Activated CD8-positive, alpha-beta T cell treated with anti-CD3 and anti-CD28 coated beads for 36 hours (primary cell): ENCODE measurements around the gene YJU2. TPM values are rescaled to one million over a fixed set of nuclear protein-coding genes. Genes with fewer than 3 reads are reported as not detected.
"Not testable (repeated sequence)": the region's sequence is repeated elsewhere in the genome, so short reads cannot be mapped to it uniquely, and the experiment has no call there.

Source experiments
- ATAC-seq: fragments of 200-7000 bp; cut with Tn5 transposase; one replicate; pipeline ENCODE4 v1.10.0; 2021; ENCODE audit warnings: mild to moderate bottlenecking, moderate library complexity
- CTCF ChIA-PET: fragments of 350-600 bp; sonication (Branson Sonifier 250); formaldehyde crosslinking; loops from one replicate; lab custom pipeline; 2021; ENCODE audit warnings: antibody characterized with exemption; lab: Charles Lee
- POLR2A ChIA-PET: fragments of 350-600 bp; sonication (Branson Sonifier 250); formaldehyde crosslinking; loops from one replicate; lab custom pipeline; 2021; ENCODE audit warnings: antibody characterized with exemption; lab: Charles Lee
- DNase-seq: peaks from one replicate; pipeline ENCODE4 v3.0.0-alpha.2; 2020
- H3K27ac Mint-ChIP-seq: one replicate; pipeline ENCODE4 v1.8.0; 2021; ENCODE audit warnings: mild to moderate bottlenecking, mixed read lengths
- H3K27me3 Mint-ChIP-seq: one replicate; pipeline ENCODE4 v1.8.0; 2021; ENCODE audit warnings: mixed read lengths
- H3K36me3 Mint-ChIP-seq: one replicate; pipeline ENCODE4 v1.8.0; 2021; ENCODE audit warnings: low read depth, mixed read lengths
- H3K4me1 Mint-ChIP-seq: one replicate; pipeline ENCODE4 v1.8.0; 2021; ENCODE audit warnings: low read depth, mixed read lengths
- H3K4me3 Mint-ChIP-seq: one replicate; pipeline ENCODE4 v1.8.0; 2021; ENCODE audit warnings: mild to moderate bottlenecking, moderate library complexity, mixed read lengths
- H3K9me3 Mint-ChIP-seq: one replicate; pipeline ENCODE4 v1.8.0; 2021; ENCODE audit warnings: mixed read lengths
- CTCF ChIP-seq: fragments of 200-600 bp; IDR thresholded peaks from one replicate; pipeline ENCODE4 v1.8.0; 2022; ENCODE audit warnings: antibody characterized with exemption, mild to moderate bottlenecking
- intact Hi-C: fragments of 100-400 bp; cut with micrococcal nuclease; formaldehyde crosslinking; loops from one replicate; pipeline ENCODE4 v1.10.0; 2022
- total RNA-seq, 2 experiments: library from RNA; stranded (reverse); gene quantifications; one replicate each; pipeline ENCODE4 v1.2.3, GENCODE V29; 2021

The YJU2 gene
- total RNA-seq, 2 experiments from 2014 or later, result 25.5 to 25.8 TPM

GRCh38 chr19:4267101-4267900 lies 20.4 kb downstream of the YJU2 start:
- DNase-seq, result peak; percentile 79
- H3K4me1 Mint-ChIP-seq, result peaks cover 19% of the 10 kb centered on the region
- POLR2A ChIA-PET, result interaction anchor here (0.7 to 1.7 kb wide), 10 partner anchors 11 to 163 kb away, joined by 3 to 8 read pairs (median 4); partner anchors contain the start of genes MPND and YJU2
- H3K36me3 Mint-ChIP-seq, result peaks cover 46% of the 10 kb centered on the region
- ATAC-seq, result peak; percentile 71
- peak; percentile 81 for TF ChIP-seq CTCF
- CTCF ChIA-PET, result interaction anchor here (0.6 to 7.1 kb wide), 46 partner anchors 9 to 259 kb away, joined by 3 to 84 read pairs (median 4); partner anchors contain the start of genes CHAF1A, EBI3, MPND and SH3GL1
- no peaks in the 10 kb centered on the region for H3K27me3 Mint-ChIP-seq
- H3K27ac Mint-ChIP-seq, result peak overlapping the region; percentile 4
- H3K9me3 Mint-ChIP-seq, result no peaks in the 10 kb centered on the region
- intact Hi-C loops, result loop anchor here (5.0 kb wide), 1 partner anchor 85 kb away; no protein-coding TSS in a partner anchor
- H3K4me3 Mint-ChIP-seq, result no peak overlapping the region

GRCh38 chr19:4267901-4268815 lies 21.3 kb downstream of the YJU2 start:
- POLR2A ChIA-PET, result interaction anchor here (1.2 to 1.7 kb wide), 6 partner anchors 21 to 91 kb away, joined by 3 to 8 read pairs (median 4); partner anchors contain the start of genes MPND and YJU2
- no peak overlapping the region for H3K27ac Mint-ChIP-seq
- peaks cover 42% of the 10 kb centered on the region for H3K36me3 Mint-ChIP-seq

GRCh38 chr19:4268816-4269430 lies 22.0 kb downstream of the YJU2 start:
- no peak for DNase-seq
- no peaks in the 10 kb centered on the region for H3K27me3 Mint-ChIP-seq
- TF ChIP-seq CTCF, result no peak
- POLR2A ChIA-PET, result interaction anchor here (1.2 to 1.7 kb wide), 4 partner anchors 22 to 91 kb away, joined by 3 to 8 read pairs (median 3); partner anchors contain the start of genes MPND and YJU2
- H3K36me3 Mint-ChIP-seq, result peaks cover 36% of the 10 kb centered on the region
- no peak for ATAC-seq
- H3K9me3 Mint-ChIP-seq, result no peaks in the 10 kb centered on the region
- peaks cover 16% of the 10 kb centered on the region for H3K4me1 Mint-ChIP-seq
- H3K27ac Mint-ChIP-seq, result no peak overlapping the region
- intact Hi-C loops, result loop anchor here (5.0 kb wide), 1 partner anchor 83 kb away; no protein-coding TSS in a partner anchor
- H3K4me3 Mint-ChIP-seq, result no peak overlapping the region
- CTCF ChIA-PET, result interaction anchor here (0.5 to 7.1 kb wide), 13 partner anchors 8 to 126 kb away, joined by 3 to 84 read pairs (median 5); partner anchors contain the start of genes FSD1 and MPND

More at GRCh38 chr19:4267901-4268815, 21.3 kb downstream of the YJU2 start:
- no peak for TF ChIP-seq CTCF
- H3K4me3 Mint-ChIP-seq, result no peak overlapping the region
- CTCF ChIA-PET, result interaction anchor here (0.8 to 7.1 kb wide), 19 partner anchors 8 to 257 kb away, joined by 3 to 84 read pairs (median 5); partner anchors contain the start of genes FSD1, MPND and YJU2
- DNase-seq, result no peak
- ATAC-seq, result no peak
- no peaks in the 10 kb centered on the region for H3K9me3 Mint-ChIP-seq
- H3K27me3 Mint-ChIP-seq, result no peaks in the 10 kb centered on the region
- peaks cover 19% of the 10 kb centered on the region for H3K4me1 Mint-ChIP-seq
- intact Hi-C loops, result loop anchor here (5.0 kb wide), 1 partner anchor 84 kb away; no protein-coding TSS in a partner anchor

- no peaks in the 10 kb centered on the region for H3K9me3 Mint-ChIP-seq
- no peak overlapping the region for H3K4me3 Mint-ChIP-seq
- no peak for DNase-seq
- ChIA-PET POLR2A (no interaction called here), CTCF (interaction anchor here (1.0 kb wide), 1 partner anchor 23 kb away, joined by 3 read pairs; no protein-coding TSS in a partner anchor)
- no peak for ATAC-seq
- intact Hi-C loops, result no loop called here
- H3K4me1 Mint-ChIP-seq, result no peaks in the 10 kb centered on the region
- no peak for TF ChIP-seq CTCF
- peaks cover 15% of the 10 kb centered on the region for H3K36me3 Mint-ChIP-seq
- H3K27me3 Mint-ChIP-seq, result no peaks in the 10 kb centered on the region
- no peak overlapping the region for H3K27ac Mint-ChIP-seq
These were observed 26.0 kb downstream of the YJU2 start for GRCh38 chr19:4272894-4273293.

- DNase-seq, H3K36me3 Mint-ChIP-seq, ATAC-seq, H3K27me3 Mint-ChIP-seq, POLR2A ChIA-PET, intact Hi-C loops, CTCF ChIA-PET, H3K4me1 Mint-ChIP-seq, H3K4me3 Mint-ChIP-seq, H3K9me3 Mint-ChIP-seq, H3K27ac Mint-ChIP-seq: not testable (repeated sequence)
These were observed 27.4 kb downstream of the YJU2 start for GRCh38 chr19:4274321-4274686.
